GM18502 (cell line): ENCODE data around the gene FBXO10.

Source experiments
- ATAC-seq: cut with Tn5 transposase; IDR thresholded peaks from one replicate; pipeline ENCODE4 v1.9.1; 2021; ENCODE audit warnings: mild to moderate bottlenecking; ENCODE audit not compliant: unreplicated experiment, poor library complexity

Gene FBXO10

GRCh38 chr9:37554318-37554717 is 21.9 kb downstream of the FBXO10 start:
- ATAC-seq: no peak

GRCh38 chr9:37551888-37552287 is 24.3 kb downstream of the FBXO10 start:
- ATAC-seq: no peak

- ATAC-seq: no peak
These were observed 24.7 kb downstream of the FBXO10 start for GRCh38 chr9:37551468-37551867.

- ATAC-seq: no peak
These were observed 25.4 kb downstream of the FBXO10 start for GRCh38 chr9:37550781-37551180.

GRCh38 chr9:37549527-37549926 is 26.7 kb downstream of the FBXO10 start:
- no peak for ATAC-seq

- no peak for ATAC-seq
These were observed 28.8 kb downstream of the FBXO10 start for GRCh38 chr9:37547328-37547878.

- ATAC-seq: no peak
These were observed 32.7 kb downstream of the FBXO10 start for GRCh38 chr9:37543468-37543867.

GRCh38 chr9:37542895-37543294 is 33.3 kb downstream of the FBXO10 start:
- ATAC-seq: no peak

- ATAC-seq: no peak
These were observed 33.7 kb downstream of the FBXO10 start for GRCh38 chr9:37542488-37542887.

GRCh38 chr9:37541465-37541864 is 34.7 kb downstream of the FBXO10 start:
- ATAC-seq: no peak

GRCh38 chr9:37540634-37541033 is 35.5 kb downstream of the FBXO10 start:
- no peak for ATAC-seq

GRCh38 chr9:37539634-37540033 is 36.5 kb downstream of the FBXO10 start:
- no peak for ATAC-seq

- no peak for ATAC-seq
These were observed 38.1 kb downstream of the FBXO10 start for GRCh38 chr9:37538099-37538498.

- no peak for ATAC-seq
These were observed 41.3 kb downstream of the FBXO10 start for GRCh38 chr9:37534901-37535300.

- no peak for ATAC-seq
These were observed 41.8 kb downstream of the FBXO10 start for GRCh38 chr9:37534412-37534811.

GRCh38 chr9:37531699-37532098 is 44.5 kb downstream of the FBXO10 start:
- ATAC-seq: peak; percentile 70

- peak; percentile 62 for ATAC-seq
These were observed 47.3 kb downstream of the FBXO10 start for GRCh38 chr9:37528652-37529471.

GRCh38 chr9:37523916-37524315 is 52.3 kb downstream of the FBXO10 start:
- no peak for ATAC-seq

- ATAC-seq: no peak
These were observed 53.2 kb downstream of the FBXO10 start for GRCh38 chr9:37522971-37523370.

GRCh38 chr9:37521111-37521510 is 55.1 kb downstream of the FBXO10 start:
- ATAC-seq: no peak

- ATAC-seq: no peak
These were observed 55.5 kb downstream of the FBXO10 start for GRCh38 chr9:37520641-37521040.

- ATAC-seq: no peak
These were observed 58.3 kb downstream of the FBXO10 start for GRCh38 chr9:37517923-37518322.
